Fibroblast of skin of abdomen (primary cell): ENCODE data around the gene ODAD3.
"Not testable (repeated sequence)": the region's sequence is repeated elsewhere in the genome, so short reads cannot be mapped to it uniquely, and the experiment has no call there.

Experiments
- DNase-seq: peaks from one replicate; pipeline ENCODE4 v3.0.0-alpha.2; 2013

Gene ODAD3

DNA sequence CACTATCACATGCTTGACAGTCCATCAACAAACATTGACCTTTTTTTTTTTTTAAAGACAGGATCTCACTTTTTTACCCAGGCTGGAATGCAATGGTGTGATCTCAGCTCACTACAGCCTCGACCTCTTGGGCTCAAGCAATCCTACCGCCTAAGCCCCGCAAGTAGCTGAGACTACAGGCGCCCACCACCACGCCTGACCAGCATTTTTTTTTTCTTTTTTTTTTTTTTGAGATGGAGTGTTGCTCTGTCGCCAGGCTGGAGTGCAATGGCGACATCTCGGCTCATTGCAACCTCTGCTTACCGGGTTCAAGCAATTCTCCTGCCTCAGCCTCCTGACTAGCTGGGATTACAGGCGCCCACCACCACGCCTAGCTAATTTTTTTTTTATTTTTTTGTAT is 24.0 kb upstream of the ODAD3 start:
- not testable (repeated sequence) for DNase-seq

DNA sequence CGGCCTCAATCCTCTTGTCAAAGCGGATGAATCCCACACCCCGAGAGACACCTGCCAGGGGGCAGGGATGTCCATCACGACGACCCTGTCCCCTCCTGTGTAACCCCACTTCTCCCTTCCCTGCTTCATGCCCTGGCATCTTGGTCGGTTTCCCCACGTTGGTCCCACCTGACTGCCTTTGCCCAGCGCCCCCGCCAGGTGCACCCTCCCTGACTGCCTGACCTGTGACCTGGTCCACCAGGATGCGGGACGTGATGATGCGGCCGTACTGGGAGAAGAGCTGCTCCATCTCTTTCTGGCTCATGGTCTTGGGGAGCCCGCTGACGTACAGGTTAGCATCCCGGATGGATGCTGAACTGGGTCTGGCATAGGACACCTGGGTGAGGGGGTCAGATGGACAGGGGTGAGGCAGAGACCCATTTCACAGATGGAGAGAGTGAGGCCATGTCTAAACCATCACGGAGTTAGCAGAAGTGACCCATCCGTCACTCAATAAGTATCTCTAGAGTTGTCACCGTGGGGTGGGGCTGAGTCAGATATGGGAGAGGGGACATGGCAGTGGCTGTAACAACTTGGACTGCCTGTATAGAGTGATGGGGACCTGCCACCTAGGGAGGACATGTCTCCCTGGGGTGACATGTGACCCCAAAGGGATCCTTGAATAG is 23.4 kb upstream of the ODAD3 start:
- DNase-seq = no peak

DNA sequence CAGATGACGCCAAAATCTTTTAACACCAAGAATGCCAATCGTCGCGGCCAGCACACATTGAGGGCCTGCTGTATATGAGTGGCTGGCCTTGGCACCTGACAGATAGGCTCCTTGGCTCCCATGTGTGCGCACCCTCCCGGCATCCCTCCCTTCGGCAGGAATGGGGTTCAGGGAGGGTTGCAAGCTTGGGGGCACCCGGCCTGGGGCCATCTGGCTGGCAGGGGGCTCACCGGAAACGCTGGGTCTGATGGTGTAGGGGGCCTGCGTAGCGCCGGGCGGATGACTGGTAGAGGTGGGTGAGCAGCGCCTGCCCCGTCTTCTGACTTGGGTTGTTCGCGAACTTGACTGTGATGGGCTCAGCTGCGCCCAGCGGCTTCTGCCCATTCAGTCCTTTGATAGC is 22.9 kb upstream of the ODAD3 start:
- DNase-seq = no peak

DNA sequence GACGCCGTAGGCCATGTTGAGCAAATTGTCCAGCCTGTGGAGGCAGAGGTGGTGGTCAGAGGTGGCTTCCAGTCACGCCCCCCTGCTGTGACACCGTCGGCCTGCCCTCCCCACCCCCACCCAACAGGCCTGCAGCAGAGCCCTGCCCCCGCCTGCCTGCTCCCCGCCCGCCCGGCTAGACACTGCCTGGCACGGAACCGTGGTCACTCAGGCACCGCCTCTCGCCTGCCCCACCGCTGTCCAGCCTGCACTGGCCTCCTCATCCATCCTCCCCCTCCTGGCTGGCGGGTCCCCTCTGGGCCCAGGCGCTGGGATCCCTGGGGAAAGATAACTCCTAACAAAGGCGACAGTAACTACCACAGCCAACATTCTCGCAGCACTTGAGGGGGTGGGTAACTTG is 22.2 kb upstream of the ODAD3 start:
- no peak for DNase-seq

DNA sequence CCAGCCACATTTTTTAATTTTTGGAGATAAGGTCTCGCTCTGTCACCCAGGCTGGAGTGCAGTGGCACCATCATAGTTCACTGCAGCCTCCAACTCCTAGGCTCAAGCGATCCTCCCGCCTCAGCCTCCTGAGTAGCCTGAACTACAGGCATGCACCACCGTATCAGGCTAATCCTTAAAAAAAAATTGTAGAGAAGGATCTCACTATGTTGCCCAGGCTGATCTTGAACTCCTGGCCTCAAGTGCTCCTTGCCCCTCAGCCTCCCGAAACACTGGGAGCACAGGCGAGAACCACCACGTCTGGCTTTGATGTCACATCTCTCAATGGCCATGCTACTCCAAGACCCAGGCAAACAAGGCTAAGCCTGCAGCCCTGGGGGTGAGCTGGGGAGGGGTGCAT is 21.7 kb upstream of the ODAD3 start:
- no peak for DNase-seq

DNA sequence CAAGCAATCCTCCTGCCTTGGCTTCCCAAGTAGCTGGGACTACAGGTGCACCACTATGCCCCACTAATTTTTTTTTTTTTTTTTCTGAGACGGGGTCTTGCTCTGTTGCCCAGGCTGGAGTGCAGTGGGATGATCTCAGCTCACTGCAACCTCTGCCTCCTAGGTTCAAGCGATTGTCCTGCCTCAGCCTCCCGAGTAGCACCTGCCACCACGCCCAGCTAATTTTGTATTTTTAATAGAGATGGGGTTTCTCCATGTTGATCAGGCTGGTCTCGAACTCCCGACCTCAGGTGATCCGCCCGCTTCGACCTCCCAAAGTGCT is 20.3 kb upstream of the ODAD3 start:
- not testable (repeated sequence) for DNase-seq

DNA sequence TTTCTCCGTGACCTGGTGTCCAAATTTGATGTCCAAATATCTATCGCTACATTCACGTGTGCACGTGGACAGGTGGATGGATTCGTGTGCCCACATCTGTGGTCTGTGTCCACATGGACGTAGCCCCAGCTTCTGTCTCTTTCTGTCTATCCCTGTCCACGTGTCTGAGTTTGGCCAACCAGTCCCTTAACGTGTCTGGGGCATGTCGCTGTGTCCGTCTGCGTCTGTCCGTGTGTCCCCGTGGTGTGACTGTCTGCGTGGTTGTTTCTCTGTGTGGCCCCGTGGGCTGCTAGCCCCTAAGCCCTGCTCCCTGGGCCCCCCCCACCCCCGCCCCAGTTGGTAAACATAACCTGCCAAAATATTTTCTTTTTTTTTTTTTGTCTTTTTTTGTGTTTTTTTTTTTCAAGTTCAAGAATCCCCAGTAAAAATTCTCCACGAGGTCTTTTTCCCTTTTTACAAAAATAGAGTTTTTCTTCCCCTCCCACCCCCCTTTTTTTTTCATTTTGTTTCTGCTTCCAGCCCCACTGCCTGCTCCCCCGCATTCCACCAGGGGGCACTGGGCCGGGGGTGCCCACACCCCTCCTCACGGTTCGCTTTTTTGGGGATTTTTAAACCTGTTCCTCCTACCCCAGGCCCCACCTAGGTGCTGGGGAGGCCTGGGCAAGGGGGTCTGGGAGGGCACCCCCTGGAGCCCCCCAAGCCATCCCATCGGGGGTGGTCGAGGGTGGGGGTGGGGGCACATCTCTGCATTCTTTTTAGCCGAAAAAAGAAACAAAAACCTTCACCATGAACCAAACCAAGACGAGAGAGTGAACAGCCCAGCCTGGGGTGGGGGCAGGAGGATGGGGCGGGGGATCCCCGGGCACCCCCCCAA is 18.8 kb upstream of the ODAD3 start:
- no peak for DNase-seq

DNA sequence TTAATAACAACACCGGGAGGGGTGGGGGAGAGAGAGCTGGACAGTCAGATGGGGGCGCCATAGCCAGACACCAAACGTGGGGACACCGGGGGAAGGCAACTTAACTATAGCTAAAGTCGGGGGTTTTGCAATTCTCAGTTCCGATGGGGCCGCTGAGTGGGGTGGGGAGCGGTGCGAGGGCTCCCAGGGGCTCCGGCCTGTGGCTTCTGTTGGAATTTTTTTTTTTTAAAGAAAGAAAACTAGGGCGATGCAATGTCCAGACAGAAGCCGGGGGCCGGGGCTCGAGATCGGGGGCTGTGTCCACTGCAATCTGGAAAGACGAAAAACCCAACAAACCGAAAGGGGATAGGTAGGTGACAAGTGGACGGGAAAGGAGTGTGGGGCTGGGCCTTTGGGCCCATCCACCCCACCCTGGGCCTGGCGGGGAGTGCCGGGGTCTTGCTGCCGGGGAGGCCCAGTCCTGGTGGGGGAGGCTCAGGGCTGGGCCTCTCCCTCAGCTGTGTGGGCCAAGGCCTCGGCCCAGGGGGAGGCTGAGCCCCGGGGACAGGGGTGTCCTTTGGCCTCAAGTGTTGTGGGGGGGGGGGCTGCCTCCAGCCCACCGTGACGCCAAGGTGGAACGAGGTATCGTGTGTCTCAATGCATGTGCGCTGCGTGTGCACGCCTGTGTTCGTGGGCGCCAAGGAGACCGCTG is 17.8 kb upstream of the ODAD3 start:
- DNase-seq = no peak

DNA sequence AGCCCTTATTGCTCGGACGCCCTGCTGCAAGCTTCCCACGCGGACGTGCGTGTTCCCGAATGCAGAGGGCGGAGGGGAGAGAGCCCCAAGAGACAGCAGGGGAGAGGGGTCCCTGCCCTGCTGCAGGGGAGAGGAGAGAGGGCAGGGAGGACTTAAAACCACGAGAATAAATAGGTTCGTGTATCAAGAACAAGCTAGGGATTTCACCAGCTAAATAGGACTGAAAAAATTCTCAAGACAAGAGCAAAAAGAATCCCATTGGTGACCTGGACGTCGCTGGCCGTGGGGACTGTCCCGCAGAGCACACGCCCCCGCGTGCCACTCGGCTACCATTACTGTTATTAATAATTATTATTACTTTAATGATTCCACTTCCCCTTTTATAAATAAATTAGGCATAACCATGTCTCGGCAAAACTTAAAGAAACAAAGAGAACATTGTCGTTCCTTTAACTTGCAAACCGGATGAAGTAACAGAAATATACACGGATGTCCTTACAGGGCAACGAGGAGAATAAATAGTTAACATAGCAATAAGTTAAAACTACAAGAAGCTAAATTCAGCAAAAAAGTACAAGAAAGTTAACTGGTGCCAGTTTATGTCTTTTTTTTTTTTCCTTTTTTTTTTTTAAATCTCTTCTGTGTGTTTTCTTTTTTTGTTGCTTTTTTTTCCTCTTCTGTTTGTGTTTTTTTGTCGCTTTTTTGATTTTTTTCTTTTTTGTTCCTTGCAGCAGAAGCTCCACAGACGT is 17.1 kb upstream of the ODAD3 start:
- DNase-seq = no peak

DNA sequence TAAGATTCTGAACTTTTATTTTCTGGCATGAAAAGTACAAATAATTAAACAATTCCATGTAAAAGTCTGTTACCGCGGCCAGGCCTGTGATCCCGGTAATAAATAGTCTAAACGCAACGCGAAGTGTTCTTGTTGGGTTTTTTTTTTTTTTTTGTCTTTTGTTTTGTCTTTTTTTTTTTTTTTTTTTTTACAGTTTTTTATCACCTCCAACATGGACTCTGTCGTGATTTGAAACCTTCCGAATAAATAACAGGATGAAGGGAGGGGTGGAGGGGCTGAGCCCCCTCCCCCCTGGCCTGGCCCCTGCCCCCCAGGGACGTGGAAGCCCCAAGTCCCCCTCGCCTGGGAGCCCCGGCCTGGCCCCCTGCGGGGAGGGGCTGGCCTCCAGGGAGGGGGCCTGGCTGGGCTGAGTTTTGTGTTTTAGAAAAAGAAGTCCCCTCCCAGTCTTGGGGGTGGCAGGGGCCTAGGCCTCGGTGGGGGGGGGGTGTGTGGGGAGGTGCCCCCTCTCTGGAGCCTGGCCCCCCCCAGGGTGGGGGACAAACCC is 16.5 kb upstream of the ODAD3 start:
- DNase-seq = no peak

DNA sequence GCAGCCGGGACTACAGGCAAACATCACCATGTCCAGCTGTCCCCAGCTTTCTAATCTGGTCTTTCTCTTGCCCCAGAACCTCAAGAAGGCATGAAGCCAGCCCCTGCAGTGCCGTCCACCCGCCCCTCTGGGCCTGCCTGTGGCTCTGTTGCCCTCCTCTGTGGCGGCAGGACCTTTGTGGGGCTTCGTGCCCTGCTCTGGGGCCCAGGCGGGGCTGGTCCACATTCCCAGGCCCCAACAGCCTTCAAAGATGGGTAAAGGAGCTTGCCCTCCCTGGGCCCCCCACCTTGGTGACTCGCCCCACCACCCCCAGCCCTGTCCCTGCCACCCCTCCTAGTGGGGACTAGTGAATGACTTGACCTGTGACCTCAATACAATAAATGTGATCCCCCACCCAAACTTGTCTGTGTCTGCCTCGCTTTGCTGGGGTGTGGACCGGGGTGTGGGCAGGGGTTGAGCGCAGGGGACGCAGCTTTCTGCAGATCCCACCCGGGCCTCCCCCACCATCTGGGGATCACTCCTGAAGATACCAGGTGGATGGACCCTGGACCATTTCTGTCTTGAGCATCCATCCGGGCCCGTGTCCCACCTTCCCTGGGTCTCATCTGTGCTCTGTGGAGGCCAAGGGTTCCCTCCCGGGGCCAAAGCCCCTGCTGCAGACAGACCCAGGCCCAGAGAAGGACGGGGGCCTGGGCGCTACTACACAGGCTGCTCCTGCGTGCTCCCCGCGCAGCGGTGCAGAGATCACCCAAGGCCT is 15.8 kb upstream of the ODAD3 start:
- no peak for DNase-seq

DNA sequence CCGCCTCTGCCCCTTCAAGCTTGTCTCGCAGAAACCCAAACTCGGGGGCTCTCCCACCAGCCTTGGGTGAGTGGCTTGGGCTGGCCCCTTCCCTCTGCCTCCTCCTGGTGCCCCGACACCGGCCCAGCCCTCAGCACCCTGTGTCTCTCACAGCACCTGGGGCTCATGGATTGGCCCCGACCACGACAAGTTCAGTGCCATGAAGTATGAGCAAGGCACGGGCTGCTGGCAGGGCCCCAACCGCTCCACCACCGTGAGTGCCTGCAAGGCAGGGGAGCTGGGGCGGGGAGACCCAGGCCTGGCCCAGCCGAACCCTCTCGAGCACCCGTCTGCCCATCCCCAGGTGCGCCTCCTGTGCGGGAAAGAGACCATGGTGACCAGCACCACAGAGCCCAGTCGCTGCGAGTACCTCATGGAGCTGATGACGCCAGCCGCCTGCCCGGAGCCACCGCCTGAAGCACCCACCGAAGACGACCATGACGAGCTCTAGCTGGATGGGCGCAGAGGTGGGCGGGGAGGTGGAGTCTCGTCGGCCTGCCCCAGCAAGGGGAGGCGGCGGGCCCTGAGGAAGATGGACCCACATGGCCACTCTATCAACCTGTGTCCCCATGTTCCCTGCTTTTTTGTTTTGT is 14.1 kb upstream of the ODAD3 start:
- DNase-seq = no peak

DNA sequence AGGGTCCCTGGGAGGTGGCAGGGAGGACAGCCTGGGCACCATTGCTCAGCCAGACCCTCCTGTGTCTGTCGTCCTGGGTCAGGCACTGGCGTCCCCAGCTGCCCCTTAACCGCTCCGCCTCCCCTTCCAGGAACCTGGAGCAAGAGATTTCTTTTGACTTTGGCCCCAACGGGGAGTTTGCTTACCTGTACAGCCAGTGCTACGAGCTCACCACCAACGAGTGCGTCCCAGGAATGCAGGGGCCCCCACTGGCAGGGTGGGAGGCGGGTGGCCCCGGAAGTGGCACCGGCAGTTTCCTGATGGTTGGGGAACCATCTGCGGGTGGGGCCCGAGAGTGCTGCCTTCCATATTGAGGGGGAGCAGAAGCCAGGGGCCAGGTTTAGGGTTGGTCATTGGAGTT is 13.5 kb upstream of the ODAD3 start:
- no peak for DNase-seq

DNA sequence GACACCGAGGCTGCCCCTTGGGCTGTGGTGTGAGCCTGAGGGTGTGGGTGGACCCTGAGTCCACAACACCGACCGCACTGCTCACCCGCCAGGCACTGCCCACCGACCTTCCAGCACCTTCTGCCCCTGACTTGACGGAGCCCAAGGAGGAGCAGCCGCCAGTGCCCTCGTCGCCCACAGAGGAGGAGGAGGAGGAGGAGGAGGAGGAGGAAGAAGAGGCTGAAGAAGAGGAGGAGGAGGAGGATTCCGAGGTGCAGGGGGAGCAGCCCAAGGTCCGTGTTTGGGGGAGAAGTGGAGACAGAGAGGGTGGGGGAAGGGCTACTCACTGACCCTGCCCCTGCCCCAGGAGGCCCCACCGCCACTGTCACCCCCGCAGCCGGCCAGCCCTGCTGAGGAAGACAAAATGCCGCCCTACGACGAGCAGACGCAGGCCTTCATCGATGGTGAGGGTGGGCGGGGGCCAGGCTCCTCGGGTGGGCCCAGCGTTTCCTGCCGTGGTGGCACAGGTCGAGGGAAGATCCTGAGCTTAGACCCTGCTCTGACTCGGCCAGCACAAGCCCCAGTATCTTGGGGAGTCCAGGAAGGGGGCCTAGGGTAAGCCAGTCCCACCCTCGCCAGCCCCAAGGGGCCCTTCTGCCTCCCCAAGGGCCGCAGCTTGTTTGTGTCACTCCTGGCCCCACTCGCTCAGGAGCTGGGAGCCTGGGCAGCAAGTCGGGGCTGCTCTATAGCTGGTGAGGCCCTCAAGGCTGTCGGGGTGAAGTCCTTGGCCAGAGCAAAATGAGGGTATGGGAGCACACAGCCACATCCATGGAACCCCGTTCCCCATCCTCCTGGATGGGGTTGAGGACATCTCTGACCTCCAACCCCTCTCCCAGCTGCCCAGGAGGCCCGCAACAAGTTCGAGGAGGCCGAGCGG is 12.7 kb upstream of the ODAD3 start:
- no peak for DNase-seq

DNA sequence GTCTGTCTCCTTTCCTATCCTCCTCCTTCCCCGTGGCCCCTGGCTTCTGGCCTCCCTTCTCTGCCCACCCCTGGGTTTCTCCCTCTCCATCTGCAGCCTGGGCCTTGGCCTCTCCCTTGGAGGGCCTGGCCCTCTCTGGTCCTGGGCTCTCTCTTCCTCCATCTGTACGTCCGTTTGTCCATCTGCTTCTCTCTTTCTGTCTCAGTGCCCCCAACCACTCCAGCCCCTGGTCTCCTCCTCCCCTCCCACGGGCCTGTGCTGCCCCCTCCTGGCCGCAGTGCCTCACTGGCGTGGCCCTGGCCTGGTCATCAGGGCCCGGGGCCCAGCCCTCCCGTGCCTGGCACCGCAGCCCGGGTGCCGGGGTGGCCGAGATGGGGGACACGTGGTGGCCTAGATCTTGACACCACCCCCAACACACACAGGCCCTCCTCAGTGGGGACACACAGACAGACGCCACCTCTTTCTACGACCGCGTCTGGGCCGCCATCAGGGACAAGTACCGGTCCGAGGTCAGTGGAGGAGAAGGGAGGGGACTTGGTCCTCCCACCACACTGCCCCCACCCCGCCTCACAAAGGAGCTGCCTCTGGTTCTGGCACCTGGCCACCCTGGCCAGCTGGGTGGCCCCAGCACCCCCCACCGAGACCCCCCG is 11.9 kb upstream of the ODAD3 start:
- DNase-seq = peak; percentile 20

DNA sequence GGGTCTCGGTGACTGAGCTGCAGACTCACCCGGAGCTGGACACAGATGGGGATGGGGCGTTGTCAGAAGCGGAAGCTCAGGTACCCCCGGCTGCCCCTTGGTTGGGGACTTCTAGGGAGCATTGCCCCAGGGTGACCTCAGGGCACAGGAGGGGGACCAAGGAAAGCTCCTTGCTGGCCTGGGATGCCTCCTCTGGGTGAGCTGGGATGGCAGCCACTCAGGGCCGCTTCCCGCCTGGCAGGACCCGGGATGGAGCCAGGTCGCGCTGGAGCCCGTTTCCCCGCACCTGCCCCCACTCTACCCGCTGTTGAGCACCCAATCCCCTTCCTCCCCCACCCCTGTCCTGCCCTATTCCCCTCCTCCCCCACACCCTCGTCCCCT is 11.3 kb upstream of the ODAD3 start:
- DNase-seq = no peak

DNA sequence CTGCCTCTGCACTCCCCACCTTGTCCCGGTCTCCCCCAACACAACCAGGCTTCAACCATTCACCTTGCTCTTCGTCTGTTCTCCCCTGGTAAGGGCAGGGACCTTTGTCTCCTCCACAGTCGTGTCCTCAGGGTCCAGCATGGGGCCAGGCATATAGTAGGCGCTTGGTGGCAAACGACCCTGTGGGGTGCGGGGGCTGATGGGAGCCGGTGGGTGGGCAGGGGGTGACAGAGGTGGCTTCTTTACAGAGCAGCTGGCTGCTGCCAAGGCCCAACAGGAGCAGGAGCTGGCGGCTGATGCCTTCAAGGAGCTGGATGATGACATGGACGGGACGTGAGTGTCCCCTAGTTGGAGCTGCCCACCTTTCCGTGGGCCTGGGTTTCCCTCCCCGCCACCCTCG is 10.2 kb upstream of the ODAD3 start:
- DNase-seq = no peak

DNA sequence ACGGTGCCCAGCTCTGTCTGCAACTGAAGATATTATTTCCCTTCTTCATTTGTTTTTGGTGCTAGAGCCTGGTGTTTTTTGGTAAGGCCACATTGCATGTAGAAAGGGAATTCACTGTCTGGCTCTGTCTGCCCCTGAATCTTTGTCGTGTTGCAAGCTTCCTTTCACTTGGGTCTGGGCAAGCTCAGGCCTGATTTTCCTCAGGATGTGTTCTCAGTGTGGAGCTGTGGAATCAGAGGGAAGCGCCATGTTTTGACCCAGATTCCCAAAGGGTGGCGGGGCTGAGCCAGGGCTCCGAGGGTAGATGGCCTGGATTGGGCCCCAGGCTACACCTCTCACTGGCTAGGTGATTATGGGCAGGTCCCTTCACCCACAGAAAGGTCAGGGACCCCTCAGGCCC is 9.1 kb upstream of the ODAD3 start:
- DNase-seq = no peak

DNA sequence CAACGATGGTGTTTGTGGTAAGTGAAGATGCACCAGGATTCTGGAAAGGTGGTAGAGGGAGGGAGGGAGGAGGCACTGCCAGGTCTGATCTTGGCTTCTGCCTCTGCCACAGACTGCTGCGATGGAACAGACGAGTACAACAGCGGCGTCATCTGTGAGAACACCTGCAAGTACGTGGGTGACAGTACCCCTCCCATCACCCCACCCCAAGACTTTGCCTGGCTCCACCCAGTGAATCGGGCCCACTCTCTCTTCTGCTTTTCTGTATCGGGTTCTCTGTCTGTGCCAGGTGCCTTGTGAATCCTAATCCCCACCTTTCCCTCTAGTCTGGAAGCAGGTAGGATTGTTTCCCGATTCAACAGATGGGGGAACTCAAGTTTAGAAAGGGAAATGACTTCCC is 3.0 kb upstream of the ODAD3 start:
- DNase-seq = no peak

DNA sequence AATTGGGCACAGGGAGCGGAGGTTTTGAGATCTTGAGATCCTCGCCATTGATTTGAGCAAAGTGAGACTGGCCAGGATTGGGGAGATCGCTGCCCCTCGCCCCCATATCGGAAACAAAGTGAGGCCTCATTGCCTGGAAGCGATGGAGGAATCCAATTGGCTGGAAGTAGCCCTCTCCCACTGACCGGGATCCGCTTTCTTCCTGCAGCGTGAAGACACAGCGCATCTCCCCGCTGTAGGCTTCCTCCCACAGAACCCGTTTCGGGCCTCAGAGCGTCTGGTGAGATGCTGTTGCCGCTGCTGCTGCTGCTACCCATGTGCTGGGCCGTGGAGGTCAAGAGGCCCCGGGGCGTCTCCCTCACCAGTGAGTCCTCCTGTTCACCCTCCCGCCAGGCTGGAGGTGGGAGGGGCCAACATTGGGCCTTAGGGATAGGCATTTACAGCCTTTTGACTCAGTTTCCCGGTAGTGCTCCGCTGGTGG is 952 bp upstream of the ODAD3 start:
- no peak for DNase-seq
